ENCODE results near the gene TNFAIP8. TPM values are rescaled to one million over a fixed set of nuclear protein-coding genes. Genes with fewer than 3 reads are reported as not detected.
A peak's percentile ranks its signal among the peaks of the same experiment; 100 is the strongest.

The TNFAIP8 gene
- total and polyA plus RNA-seq, 2 donors (not counting 1 experiment from before 2014, with no cell fraction given): 67.3 to 109 TPM

GRCh38 chr5:119366540-119366881 is 10.7 kb downstream of the TNFAIP8 start:
- ATAC-seq (ENCODE audit: low read depth): no peak
- H3K9me3 Mint-ChIP-seq (ENCODE audit: insufficient read depth): no peaks in the 10 kb centered on the region
- H3K9ac ChIP-seq (ENCODE audit: low read length): peak overlapping the region; percentile 25
- TF ChIP-seq, protein P1, sequence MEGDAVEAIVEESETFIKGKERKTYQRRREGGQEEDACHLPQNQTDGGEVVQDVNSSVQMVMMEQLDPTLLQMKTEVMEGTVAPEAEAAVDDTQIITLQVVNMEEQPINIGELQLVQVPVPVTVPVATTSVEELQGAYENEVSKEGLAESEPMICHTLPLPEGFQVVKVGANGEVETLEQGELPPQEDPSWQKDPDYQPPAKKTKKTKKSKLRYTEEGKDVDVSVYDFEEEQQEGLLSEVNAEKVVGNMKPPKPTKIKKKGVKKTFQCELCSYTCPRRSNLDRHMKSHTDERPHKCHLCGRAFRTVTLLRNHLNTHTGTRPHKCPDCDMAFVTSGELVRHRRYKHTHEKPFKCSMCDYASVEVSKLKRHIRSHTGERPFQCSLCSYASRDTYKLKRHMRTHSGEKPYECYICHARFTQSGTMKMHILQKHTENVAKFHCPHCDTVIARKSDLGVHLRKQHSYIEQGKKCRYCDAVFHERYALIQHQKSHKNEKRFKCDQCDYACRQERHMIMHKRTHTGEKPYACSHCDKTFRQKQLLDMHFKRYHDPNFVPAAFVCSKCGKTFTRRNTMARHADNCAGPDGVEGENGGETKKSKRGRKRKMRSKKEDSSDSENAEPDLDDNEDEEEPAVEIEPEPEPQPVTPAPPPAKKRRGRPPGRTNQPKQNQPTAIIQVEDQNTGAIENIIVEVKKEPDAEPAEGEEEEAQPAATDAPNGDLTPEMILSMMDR (IDR thresholded peaks at IDR 0.05): no peak
- TF ChIP-seq EZH2 (IDR thresholded peaks at IDR 0.05; ENCODE audit: borderline replicate concordance, insufficient read depth, low read depth, low read length, poor library complexity, severe bottlenecking): no peak
- peak overlapping the region; percentile 57 for H3K4me2 ChIP-seq (replicated peaks; ENCODE audit: low read depth, low read length, poor library complexity, severe bottlenecking)
- peaks cover 0 to 9% (median 0%) of the 10 kb centered on the region in 3 donors for H3K9me3 ChIP-seq (ENCODE audit: control extremely low read depth in 1 of 3, control insufficient read depth in 2 of 3, insufficient read depth in 1 of 3, low read length in 2 of 3)
- DNase-seq: no peak
- H3K36me3 ChIP-seq (replicated peaks in 1 of 2; ENCODE audit: control extremely low read depth in 1 of 2, control insufficient read depth in 1 of 2, extremely low read depth in 1 of 2, insufficient read depth in 2 of 2, low read length in 1 of 2): peaks cover 0 to 45% of the 10 kb centered on the region in 2 experiments
- H3K27ac ChIP-seq (ENCODE audit: low read length in 2 of 2): peak overlapping the region; percentile 67 to 79
- H2AFZ ChIP-seq (ENCODE audit: insufficient read depth, low read depth, low read length, poor library complexity, severe bottlenecking): no peak overlapping the region
- H3K27me3 ChIP-seq (replicated peaks in 1 of 4; ENCODE audit: control extremely low read depth in 1 of 4, control insufficient read depth in 3 of 4, insufficient read depth in 4 of 4, low read length in 3 of 4): no peaks in the 10 kb centered on the region
- peaks cover 91% of the 10 kb centered on the region for H3K4me1 Mint-ChIP-seq
- CTCF ChIA-PET: interaction anchor here (0.7 to 16.2 kb wide), 8 partner anchors 10 to 378 kb away, joined by 3 to 209 read pairs (median 4); partner anchors contain the start of genes DTWD2 and TNFAIP8
- 80% methylated on average over 1 of the region's 2 CpGs for WGBS (ENCODE audit: insufficient coverage)
- intact Hi-C loops (cut with micrococcal nuclease): loop anchor here (5.0 kb wide), 1 partner anchor 34 kb away; no protein-coding TSS in a partner anchor
- no peaks in the 10 kb centered on the region for H3K27me3 Mint-ChIP-seq
- POLR2A ChIA-PET: interaction anchor here (0.7 to 2.5 kb wide), 3 partner anchors 10 to 26 kb away, joined by 3 to 13 read pairs (median 6); partner anchors contain the start of gene TNFAIP8
- peaks cover 100% of the 10 kb centered on the region for H3K79me2 ChIP-seq (ENCODE audit: control insufficient read depth, insufficient read depth, low read length)
- H4K20me1 ChIP-seq (ENCODE audit: control insufficient read depth, insufficient read depth, low read length, poor library complexity, severe bottlenecking): peaks cover 41% of the 10 kb centered on the region
- H3K27ac Mint-ChIP-seq: peak overlapping the region; percentile 92
- H3K4me3 ChIP-seq (ENCODE audit: control extremely low read depth in 1 of 5, extremely low read depth in 1 of 5, insufficient read depth in 1 of 5, low read depth in 2 of 5, low read length in 4 of 5): no peak overlapping the region
- peak overlapping the region; percentile 68 for H3K4me3 Mint-ChIP-seq
- peaks cover 88 to 97% of the 10 kb centered on the region in 2 donors for H3K4me1 ChIP-seq (ENCODE audit: control insufficient read depth in 2 of 2, insufficient read depth in 2 of 2, low read length in 2 of 2)
